ENCODE measurements around the gene CLIP1. TPM values are rescaled to one million over a fixed set of nuclear protein-coding genes. Genes with fewer than 3 reads are reported as not detected.
"Not testable (repeated sequence)": the region's sequence is repeated elsewhere in the genome, so short reads cannot be mapped to it uniquely, and the experiment has no call there.

The CLIP1 gene
- total RNA-seq: 100 to 1,000 TPM in 1 of 3 donors, 10 to 100 TPM in 2; 43.5 to 170 (median 45.0) TPM
- long read RNA-seq, donor 1, full-length matches to known transcripts: 10 of 58 reads
- long read RNA-seq, donor 1, partial matches to known transcripts: 38 of 58 reads
- long read RNA-seq, donor 1, other reads (novel, unspliced or antisense): 10 of 58 reads
- long read RNA-seq, donor 2, partial matches to known transcripts: 26 of 33 reads
- long read RNA-seq, donor 2, other reads (novel, unspliced or antisense): 7 of 33 reads

DNA sequence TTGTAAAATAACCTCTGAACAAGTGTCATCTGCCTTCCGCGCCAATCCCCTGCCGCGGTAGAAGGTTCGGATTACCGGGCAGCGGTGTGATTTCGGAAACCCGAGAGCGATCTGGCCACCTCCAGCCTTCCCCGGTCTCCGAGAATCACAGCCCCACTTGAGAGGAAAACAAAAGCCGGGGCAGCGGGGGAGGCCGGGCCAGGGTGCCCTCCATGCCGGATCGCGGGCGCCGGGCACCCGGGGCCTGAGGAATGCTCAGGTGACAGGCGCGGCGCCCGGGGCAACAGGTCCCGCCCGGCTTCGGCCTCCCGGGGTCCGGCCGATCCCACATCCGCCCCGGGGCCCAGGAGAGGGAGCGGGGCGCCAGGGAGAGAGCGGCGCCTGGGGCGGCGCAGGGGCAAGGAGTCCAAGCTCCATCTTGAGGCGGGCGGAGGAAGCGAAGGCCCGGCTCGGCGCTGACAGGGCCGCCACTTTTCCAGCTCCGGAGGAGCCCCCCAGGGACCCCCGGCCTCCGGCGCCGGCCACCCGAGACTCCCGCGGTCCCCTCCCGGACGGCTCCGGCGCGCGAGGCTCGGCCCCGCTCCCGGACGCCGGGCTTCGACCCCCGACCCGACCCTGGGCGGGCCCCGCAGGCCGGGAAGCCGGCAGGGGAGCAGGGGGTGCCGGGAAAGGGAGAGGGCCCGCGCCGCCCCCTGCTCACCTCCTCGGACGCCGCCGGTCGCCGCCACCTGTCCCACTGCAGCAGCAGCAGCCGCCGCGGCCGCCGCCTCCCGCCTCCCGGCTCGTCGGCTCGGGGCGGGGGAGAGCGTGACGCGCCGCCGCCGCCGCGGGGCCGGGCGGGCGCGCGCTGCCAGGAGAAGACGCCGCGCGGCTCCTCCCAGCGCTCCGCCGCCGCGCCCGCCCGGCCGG, at the start of gene CLIP1:
Gene CLIP1, minus strand, starts transcription at position 849 of the 909 bp plus-strand sequence. CDS start 42,217 bp downstream, outside the sequence.
- Histone ChIP-seq H3K36me3 (ENCODE audit: low read depth) (no peaks in the 10 kb centered on the region), H3K4me1 (ENCODE audit: low read depth) (peaks cover 18% of the 10 kb centered on the region), H3K9me3 (no peaks in the 10 kb centered on the region), H3K4me3 (peak within 1 kb of the TSS; percentile 92)
- ATAC-seq (peak; percentile 89), DNase-seq (peak; percentile 63 to 80 (median 79))
- intact Hi-C loops (cut with DNase I, micrococcal nuclease): no loop called here
- TF ChIP-seq, protein P1, sequence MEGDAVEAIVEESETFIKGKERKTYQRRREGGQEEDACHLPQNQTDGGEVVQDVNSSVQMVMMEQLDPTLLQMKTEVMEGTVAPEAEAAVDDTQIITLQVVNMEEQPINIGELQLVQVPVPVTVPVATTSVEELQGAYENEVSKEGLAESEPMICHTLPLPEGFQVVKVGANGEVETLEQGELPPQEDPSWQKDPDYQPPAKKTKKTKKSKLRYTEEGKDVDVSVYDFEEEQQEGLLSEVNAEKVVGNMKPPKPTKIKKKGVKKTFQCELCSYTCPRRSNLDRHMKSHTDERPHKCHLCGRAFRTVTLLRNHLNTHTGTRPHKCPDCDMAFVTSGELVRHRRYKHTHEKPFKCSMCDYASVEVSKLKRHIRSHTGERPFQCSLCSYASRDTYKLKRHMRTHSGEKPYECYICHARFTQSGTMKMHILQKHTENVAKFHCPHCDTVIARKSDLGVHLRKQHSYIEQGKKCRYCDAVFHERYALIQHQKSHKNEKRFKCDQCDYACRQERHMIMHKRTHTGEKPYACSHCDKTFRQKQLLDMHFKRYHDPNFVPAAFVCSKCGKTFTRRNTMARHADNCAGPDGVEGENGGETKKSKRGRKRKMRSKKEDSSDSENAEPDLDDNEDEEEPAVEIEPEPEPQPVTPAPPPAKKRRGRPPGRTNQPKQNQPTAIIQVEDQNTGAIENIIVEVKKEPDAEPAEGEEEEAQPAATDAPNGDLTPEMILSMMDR (IDR thresholded peaks at IDR 0.05): peak; percentile 39

DNA sequence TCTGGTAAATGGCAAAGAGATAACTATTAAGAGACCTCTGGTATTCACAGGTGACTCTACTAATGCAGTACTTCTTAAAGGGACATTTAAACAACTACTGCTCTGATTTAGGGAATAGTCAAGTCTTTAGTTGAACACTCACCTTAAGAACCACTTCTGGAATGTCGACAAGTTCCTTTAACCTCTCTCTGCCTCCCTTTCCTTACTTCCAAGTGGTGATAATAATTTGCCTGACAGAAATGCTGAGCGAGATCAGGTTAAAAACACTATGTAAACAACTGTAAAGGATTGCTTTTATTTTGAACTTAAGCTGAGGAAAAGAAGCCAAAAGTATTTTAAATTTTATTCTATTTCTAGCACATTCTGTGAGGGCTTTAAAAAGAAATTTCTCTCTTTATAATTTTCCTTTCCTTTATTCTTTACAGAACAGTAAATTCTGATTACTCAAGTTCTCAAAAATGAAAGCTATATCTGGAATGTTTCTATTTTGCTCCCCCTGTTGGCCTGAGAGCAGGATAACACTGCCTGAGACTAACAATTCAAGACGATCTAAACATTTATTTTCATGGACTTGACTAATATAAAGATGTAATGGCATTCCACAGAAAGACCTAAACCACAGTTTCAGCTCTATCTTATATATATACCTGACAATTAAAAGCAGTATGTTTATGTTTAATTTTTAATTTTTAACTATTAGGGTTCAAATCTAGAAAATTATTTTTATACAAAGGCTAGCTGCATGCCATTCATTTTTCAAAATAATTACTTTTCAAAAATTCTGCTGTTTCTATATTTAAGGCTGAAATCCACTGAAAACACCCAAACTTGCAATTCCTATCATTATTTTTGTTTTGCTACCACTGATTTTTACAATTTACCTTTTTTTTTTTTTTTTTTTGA, 49.1 kb upstream of the CLIP1 start:
- Histone ChIP-seq H3K36me3 (ENCODE audit: low read depth) (peaks cover 6% of the 10 kb centered on the region), H3K4me1 (ENCODE audit: low read depth) (peaks cover 3% of the 10 kb centered on the region), H3K9me3 (no peaks in the 10 kb centered on the region), H3K4me3 (no peak overlapping the region)
- ATAC-seq: peak; percentile 78
- intact Hi-C loops (cut with DNase I, micrococcal nuclease): loop anchor here in 1 of 2 donors (5.0 kb wide), 1 partner anchor 74 kb away; no protein-coding TSS in a partner anchor
- TF ChIP-seq, protein P1 (IDR thresholded peaks at IDR 0.05): peak; percentile 65
- DNase-seq: no peak

DNA sequence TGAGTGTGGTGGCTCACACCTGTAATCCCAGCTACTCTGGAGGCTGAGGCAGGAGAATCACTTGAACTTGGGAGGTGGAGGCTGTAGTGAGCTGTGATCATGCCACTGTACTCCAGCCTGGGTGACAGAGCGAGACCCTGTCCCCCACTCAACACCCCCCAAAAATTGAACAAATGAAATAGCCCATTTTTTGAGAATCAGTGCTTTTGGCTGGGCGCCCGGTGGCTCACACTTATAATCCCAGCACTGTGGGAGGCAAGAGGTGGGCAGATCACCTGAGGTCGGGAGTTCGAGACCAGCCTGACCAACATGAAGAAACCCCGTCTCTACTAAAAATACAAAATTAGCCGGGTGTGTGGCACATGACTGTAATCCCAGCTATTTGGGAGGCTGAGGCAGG, 48.1 kb upstream of the CLIP1 start:
- H3K9me3 ChIP-seq; ATAC-seq; DNase-seq; H3K4me1 ChIP-seq (ENCODE audit: low read depth); H3K36me3 ChIP-seq (ENCODE audit: low read depth); H3K4me3 ChIP-seq: not testable (repeated sequence)
- intact Hi-C loops (cut with DNase I, micrococcal nuclease): loop anchor here in 1 of 2 donors (5.0 kb wide), 1 partner anchor 73 kb away; no protein-coding TSS in a partner anchor

DNA sequence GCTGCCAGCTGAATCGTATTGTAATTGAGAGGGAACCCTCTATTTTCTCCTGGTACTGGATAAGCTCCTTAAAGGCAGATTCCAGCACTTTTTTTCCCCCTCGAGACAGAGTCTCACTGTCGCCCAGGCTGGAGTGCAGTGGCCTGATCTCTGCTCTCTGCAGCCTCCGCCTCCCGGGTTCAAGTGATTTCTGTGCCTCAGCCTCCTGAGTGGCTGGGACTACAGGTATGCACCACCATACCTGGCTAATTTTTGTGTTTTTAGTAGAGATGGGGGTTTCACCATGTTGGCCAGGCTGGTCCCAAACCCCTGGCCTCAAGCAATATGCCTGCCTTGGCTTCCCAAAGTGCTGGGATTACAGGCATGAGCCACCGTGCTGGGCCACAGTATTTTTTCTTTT, 47.4 kb upstream of the CLIP1 start:
- H3K9me3 ChIP-seq; H3K4me1 ChIP-seq (ENCODE audit: low read depth); H3K4me3 ChIP-seq; H3K36me3 ChIP-seq (ENCODE audit: low read depth); ATAC-seq; DNase-seq: not testable (repeated sequence)
- intact Hi-C loops (cut with DNase I, micrococcal nuclease): loop anchor here in 1 of 2 donors (5.0 kb wide), 1 partner anchor 73 kb away; no protein-coding TSS in a partner anchor

DNA sequence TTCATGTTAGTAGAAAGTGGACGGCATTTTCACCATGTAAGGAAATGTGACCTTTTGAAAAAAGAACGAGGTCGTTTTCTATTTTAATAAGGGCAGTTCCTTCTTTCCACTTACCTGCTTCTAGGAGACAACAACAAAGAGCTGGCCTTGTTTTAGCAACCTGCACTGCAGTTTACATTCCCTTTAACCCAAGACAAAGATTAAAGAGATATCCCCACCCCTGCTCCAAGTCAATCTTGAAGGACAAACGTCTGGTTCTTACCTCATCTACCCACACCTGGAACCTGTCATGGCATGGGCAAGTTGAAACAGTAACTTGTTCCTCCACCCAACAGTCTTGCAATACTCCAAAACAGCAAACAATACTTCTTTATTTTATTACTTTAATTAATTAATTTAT, 45.5 kb upstream of the CLIP1 start:
- no peaks in the 10 kb centered on the region for H3K9me3 ChIP-seq
- H3K36me3 ChIP-seq (ENCODE audit: low read depth): no peaks in the 10 kb centered on the region
- DNase-seq (no peak), ATAC-seq (peak; percentile 37)
- H3K4me1 ChIP-seq (ENCODE audit: low read depth): peaks cover 3% of the 10 kb centered on the region
- no peak overlapping the region for H3K4me3 ChIP-seq
- intact Hi-C loops (cut with DNase I, micrococcal nuclease): no loop called here
- TF ChIP-seq, protein P1 (IDR thresholded peaks at IDR 0.05): no peak

DNA sequence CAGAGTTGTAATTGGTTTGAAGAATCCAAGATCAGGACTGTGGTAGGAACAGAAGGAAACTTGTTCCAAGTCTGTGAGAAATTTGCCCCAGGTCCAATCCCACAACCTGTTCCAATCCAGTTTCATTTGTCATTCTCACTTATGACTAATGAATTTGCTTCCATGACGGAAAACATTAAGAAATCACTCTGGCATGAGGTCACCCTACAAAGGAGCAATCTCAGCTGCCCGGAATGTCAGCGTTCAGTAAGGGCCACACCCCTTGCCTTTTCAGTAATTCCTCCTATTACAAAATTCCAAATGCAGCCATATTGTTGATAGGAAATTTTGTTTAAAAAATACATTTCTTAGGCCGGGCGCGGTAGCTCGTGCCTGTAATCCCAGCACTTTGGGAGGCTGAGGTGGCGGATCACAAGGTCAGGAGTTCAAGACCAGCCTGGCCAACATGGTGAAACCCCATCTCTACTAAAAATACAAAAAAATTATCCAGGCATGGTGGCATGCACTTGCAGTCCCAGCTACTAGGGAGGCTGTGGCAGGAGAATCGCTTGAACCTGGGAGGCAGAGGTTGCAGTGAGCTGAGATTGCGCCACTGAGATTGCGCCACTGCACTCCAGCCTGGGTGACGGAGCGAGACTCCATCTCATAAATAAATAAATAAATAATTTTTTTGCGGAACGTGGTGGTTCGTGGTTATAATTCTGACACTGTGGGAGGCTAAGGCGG, 42.0 kb upstream of the CLIP1 start:
- H3K36me3 ChIP-seq (ENCODE audit: low read depth); intact Hi-C loops (cut with DNase I, micrococcal nuclease); H3K4me3 ChIP-seq; H3K4me1 ChIP-seq (ENCODE audit: low read depth); H3K9me3 ChIP-seq; DNase-seq: not testable (repeated sequence)
- peak; percentile 89 for ATAC-seq
